ENCODE results near the gene SLC39A3.

Gene SLC39A3, protein sequence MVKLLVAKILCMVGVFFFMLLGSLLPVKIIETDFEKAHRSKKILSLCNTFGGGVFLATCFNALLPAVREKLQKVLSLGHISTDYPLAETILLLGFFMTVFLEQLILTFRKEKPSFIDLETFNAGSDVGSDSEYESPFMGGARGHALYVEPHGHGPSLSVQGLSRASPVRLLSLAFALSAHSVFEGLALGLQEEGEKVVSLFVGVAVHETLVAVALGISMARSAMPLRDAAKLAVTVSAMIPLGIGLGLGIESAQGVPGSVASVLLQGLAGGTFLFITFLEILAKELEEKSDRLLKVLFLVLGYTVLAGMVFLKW

DNA sequence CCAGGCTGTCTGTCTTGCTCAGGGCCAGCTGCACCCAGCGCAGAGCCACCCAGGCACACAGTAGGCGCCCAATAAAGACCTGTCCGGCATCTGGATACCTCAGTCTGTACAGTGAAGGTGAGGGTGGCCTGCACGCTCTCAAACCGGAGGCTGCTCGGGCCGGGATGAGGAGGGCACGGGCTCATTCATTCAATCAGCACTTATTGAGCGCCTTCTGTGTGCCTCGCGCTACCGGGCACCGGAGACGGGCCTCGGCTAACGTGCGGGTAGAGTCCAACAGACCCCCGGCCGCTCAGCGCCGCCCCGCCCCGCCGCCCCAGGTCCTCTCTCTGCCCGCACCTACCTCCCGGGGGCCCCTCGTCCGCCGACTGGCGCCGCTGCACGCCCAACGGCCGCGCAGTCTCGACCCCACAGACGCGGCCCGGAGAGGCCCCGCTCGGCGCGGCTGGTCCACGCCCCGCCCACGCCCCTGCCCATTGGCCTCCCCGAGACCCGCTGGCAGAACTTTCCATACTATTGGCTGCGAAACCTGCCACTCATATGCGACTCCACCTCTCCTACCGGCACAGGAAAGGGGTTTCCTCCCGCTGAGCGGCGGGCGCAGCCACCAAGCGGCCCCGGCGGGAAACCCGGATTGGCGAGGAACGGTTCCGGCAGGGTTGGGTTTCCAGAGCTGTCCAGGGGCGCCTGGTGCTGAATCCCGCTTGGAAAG is at the start of gene SLC39A3:
Gene SLC39A3 (minus strand): TSS at position 416 of the 712 bp plus-strand sequence. CDS start 2,760 bp downstream, outside the sequence.
- Mint-ChIP-seq H3K27me3 (peaks cover 24% of the 10 kb centered on the region), H3K36me3 (ENCODE audit: low read depth) (peaks cover 28% of the 10 kb centered on the region), H3K4me3 (peak within 1 kb of the TSS; percentile 80), H3K4me1 (ENCODE audit: low read depth) (peaks cover 29% of the 10 kb centered on the region), H3K27ac (peak within 1 kb of the TSS; percentile 61), H3K9me3 (no peaks in the 10 kb centered on the region)
- intact Hi-C loops (cut with micrococcal nuclease), result loop anchor here (1.0 kb wide), 2 partner anchors 10 to 46 kb away; partner anchors contain the start of gene THOP1

DNA sequence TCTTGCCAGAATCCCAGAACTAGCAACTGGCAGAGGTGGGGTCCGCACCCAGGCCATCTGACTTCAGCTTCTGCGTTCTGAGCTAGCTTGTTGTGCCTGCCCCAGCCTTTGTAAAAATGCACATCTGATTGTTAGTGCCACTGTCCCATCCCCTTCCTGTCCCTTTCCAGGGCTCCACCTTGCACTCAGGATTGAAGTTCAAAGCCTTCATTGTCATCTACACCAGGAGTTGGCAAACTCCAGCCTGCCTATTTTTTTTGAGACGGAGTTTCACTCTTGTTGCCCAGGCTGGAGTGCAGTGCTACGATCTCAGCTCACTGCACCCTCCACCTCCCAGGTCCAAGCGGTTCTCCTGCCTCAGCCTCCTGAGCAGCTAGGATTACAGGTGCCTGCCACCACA is 48.4 kb upstream of the SLC39A3 start:
- intact Hi-C loops (cut with micrococcal nuclease), result no loop called here
- Mint-ChIP-seq H3K36me3 (ENCODE audit: low read depth) (peaks cover 38% of the 10 kb centered on the region), H3K27me3 (no peaks in the 10 kb centered on the region), H3K27ac (no peak overlapping the region), H3K4me1 (ENCODE audit: low read depth) (peaks cover 34% of the 10 kb centered on the region), H3K4me3 (no peak overlapping the region), H3K9me3 (no peaks in the 10 kb centered on the region)

DNA sequence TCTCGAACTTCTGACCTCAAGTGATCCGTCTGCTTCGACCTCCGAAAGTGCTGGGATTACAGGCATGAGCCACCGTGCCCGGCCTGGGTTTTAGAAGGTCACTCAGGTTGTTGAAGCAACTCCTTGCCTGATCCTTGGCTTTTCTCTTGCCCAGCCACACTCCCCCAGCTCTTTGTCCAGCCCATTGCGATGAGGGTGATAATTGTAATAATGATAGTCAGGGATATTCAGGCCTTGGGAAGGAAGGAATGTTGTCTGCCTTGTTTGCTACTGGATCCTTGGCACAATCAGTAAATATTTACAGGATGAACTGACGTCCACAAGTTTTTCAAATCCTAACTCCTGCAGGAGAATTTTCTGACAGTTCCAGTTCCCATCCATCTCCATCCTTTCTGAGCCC is 47.3 kb upstream of the SLC39A3 start:
- H3K36me3 Mint-ChIP-seq (ENCODE audit: low read depth), result peaks cover 40% of the 10 kb centered on the region
- H3K4me1 Mint-ChIP-seq (ENCODE audit: low read depth), result peaks cover 40% of the 10 kb centered on the region
- intact Hi-C loops (cut with micrococcal nuclease), result no loop called here

DNA sequence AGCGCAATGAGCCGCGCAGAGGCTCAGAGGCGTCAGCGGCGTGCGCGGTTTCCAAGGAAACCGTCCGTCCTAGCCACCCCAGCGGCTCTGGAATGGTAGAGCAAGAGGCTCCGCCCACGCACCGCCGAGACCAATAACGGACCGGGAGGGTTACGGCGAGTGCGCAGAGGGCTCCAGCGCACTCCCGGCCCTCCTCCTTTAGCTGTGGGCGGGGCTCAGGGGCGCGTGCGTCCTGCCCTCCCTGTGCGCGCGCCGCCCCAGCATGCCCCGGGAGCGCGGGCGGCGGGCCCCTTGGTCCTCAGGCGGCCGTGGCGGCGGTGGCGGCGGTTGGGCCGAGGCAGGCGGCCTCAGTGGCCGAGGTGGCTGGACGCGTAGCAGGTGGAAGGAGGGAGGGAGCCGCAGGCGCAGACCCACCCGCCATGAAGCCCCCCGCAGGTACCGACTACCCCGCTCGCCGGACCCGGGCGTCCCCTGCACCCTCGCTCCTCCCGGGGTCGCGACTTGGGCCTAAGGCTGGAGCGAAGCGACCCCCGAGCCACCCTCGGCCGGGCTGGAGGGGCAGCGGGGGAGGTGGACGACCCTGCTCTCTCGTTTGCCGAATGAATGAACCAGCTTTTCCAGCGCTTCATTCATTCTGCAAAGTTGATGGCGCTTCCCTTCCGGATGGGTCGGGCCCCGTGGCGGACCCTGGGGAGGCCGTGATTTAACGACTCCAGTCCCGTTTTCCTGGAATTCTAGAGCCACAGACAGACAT is 45.6 kb upstream of the SLC39A3 start, which contains the start of gene THOP1:
Gene THOP1 (plus strand): TSS at position 260 of the 754 bp plus-strand sequence. CDS start 160 bp downstream, at position 420.
- Mint-ChIP-seq H3K4me3 (peak within 1 kb of the TSS; percentile 91), H3K9me3 (no peaks in the 10 kb centered on the region), H3K36me3 (ENCODE audit: low read depth) (peaks cover 28% of the 10 kb centered on the region), H3K27ac (peak within 1 kb of the TSS; percentile 74), H3K27me3 (no peaks in the 10 kb centered on the region), H3K4me1 (ENCODE audit: low read depth) (peaks cover 57% of the 10 kb centered on the region)
- intact Hi-C loops (cut with micrococcal nuclease), result loop anchor here (1.0 kb wide), 1 partner anchor 45 kb away; the partner anchor contains the start of gene SLC39A3

More for the DNA sequence above, 47.3 kb upstream of the SLC39A3 start:
- no peak overlapping the region for H3K27ac Mint-ChIP-seq
- no peaks in the 10 kb centered on the region for H3K27me3 Mint-ChIP-seq
- no peak overlapping the region for H3K4me3 Mint-ChIP-seq
- no peaks in the 10 kb centered on the region for H3K9me3 Mint-ChIP-seq

DNA sequence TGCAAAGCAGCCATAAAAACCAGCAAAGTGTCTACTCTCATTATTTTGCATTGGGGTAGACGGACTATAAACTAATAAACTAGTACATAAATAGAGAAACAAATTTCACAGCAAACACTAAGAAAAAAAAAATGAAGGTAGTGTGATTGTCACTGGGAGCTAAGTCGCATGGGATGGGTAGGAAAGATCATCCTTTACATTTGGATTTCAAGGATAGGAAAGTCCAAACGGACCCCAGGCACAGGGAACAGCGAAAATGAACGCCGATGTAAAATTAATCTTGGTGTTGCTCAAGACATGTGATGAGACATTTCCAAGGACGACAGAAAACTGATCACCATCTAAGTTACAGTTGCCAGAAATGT is 43.9 kb upstream of the SLC39A3 start:
- H3K36me3 Mint-ChIP-seq (ENCODE audit: low read depth), result peaks cover 27% of the 10 kb centered on the region
- intact Hi-C loops (cut with micrococcal nuclease), result loop anchor here (1.0 kb wide), 1 partner anchor 8 kb away; no protein-coding TSS in a partner anchor
- peak overlapping the region; percentile 90 for H3K4me3 Mint-ChIP-seq
- H3K9me3 Mint-ChIP-seq, result no peaks in the 10 kb centered on the region
- no peaks in the 10 kb centered on the region for H3K27me3 Mint-ChIP-seq
- H3K27ac Mint-ChIP-seq, result peak overlapping the region; percentile 90
- peaks cover 56% of the 10 kb centered on the region for H3K4me1 Mint-ChIP-seq (ENCODE audit: low read depth)

DNA sequence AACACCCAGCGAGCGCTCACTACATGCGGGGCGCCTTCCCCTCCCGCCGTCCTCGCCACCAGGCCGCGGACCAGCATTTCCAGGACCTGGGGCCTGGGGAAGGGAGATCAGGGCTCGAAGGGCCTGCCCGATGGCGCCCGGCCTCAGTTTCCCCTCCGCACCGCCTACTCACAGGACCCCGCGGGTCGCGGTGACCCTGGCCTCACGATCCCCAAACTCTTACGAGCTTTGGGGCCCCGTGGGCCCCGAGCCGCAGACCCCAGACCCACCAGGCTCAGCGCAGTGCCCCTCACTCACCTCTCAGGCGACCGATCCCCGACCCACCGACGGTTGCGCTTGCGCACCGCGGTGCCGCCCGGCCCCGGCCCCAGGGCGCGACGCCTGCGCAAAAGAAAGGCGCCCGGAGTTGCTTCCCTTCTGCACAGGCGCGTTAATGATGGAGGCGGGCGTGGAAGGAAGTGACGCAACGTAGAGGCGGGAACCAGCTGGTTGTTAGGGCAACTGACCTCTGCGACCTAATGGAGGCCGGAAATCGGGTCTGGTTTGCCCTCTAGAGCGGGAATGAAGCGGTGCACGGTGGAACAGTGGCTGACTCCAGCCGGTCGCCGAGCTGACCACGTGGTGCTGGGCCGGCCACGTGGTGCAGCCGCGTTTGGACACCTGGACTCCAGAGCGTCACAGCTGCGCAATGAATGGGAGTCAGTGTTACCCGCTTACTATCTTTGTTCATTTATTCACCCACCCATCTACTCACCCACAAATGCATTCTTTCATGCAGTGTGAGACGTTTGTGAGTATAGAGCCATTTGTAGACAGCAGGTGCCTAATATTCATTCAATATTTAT is 43.3 kb upstream of the SLC39A3 start, which contains the start of gene SGTA:
Gene SGTA (minus strand): TSS at position 338 of the 845 bp plus-strand sequence. CDS start 14,205 bp downstream, outside the sequence.
- peak within 1 kb of the TSS; percentile 90 for H3K4me3 Mint-ChIP-seq
- no peaks in the 10 kb centered on the region for H3K9me3 Mint-ChIP-seq
- H3K4me1 Mint-ChIP-seq (ENCODE audit: low read depth), result peaks cover 56% of the 10 kb centered on the region
- H3K36me3 Mint-ChIP-seq (ENCODE audit: low read depth), result peaks cover 33% of the 10 kb centered on the region
- no peaks in the 10 kb centered on the region for H3K27me3 Mint-ChIP-seq
- peak within 1 kb of the TSS; percentile 90 for H3K27ac Mint-ChIP-seq
- intact Hi-C loops (cut with micrococcal nuclease), result loop anchor here (1.0 kb wide), 1 partner anchor 8 kb away; no protein-coding TSS in a partner anchor

DNA sequence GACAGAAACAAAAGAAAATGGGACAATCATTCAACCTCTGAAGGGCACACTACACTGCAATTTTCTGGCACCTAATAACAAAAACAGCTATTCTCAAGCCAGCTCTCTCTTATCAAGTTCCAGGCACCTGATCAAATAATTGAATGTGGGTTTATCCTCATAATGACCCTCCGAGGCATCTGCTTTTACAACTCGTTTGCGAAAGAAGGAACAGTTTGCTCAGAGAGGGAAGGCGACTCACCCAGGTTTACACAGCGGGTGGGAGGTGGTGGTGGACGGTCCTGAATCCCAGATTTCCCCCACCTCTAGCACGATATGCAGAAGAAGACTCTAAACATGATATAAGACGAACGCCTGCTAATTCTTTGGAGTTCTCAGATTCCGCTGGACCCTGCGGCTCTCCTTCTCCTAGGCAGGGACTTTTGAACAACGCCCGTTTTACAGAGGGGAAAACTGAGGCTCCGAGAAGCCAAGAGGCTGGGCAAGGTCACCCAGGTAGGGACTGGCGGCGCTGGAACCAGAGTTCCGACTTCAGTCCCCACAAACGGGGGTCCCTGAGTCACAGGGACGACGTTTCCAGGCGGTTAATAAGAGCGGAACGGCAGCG is 42.6 kb upstream of the SLC39A3 start:
- Mint-ChIP-seq H3K36me3 (ENCODE audit: low read depth) (peaks cover 40% of the 10 kb centered on the region), H3K4me3 (peak overlapping the region; percentile 90), H3K4me1 (ENCODE audit: low read depth) (peaks cover 56% of the 10 kb centered on the region), H3K27ac (peak overlapping the region; percentile 90), H3K27me3 (no peaks in the 10 kb centered on the region), H3K9me3 (no peaks in the 10 kb centered on the region)
- intact Hi-C loops (cut with micrococcal nuclease), result no loop called here

DNA sequence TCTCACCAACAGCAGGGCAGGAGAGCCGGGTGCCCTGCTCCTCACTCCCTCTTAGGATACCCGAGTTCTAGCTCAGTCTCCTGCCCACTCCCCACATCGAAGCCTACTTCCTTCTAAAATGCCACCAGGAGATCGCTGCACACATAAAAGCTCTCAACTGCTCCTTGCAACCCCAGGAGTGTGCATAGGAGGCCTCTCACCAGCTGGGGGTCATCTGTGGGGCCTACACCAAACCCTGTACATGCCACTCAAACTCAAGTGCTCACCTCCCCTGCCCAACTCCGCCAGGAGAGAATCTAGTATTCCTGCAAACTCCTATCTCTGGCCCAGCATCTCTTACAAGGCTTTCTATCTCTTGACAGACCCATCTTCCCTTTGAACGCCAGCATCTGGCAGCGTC is 40.5 kb upstream of the SLC39A3 start:
- Mint-ChIP-seq H3K36me3 (ENCODE audit: low read depth) (peaks cover 47% of the 10 kb centered on the region), H3K9me3 (no peaks in the 10 kb centered on the region), H3K27ac (peak overlapping the region; percentile 24), H3K4me3 (no peak overlapping the region), H3K27me3 (no peaks in the 10 kb centered on the region), H3K4me1 (ENCODE audit: low read depth) (peaks cover 63% of the 10 kb centered on the region)
- intact Hi-C loops (cut with micrococcal nuclease), result no loop called here

DNA sequence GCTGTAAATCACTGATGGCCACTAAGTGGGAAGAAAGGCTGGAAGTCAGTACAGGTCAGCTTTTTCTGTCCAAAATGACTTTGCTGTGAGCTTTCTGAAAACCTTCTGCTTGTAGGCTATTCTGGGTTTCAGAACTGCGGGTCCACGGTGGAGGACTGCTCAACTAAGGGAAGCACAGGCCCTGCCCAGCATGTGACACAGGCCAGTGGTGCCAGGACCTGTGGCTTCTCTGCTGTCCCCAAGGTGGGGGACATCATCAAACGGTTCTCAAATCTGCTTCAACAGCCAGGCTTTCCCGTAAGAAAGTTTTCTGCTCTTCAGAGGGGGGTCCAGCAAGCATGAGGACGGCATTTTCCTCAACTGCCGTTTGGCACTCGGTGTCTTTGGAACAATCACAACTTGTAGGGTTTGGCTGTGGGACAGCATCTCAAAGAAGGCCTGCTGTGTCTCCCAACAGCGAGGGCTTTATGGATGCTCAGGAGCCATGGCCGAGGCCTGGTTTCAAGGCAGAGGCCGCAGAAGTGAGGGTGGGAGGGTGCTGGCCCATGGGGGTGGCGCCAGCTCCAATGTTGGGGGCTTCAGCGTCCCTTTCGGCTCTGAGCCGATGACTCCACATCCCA is 39.4 kb upstream of the SLC39A3 start:
- peaks cover 70% of the 10 kb centered on the region for H3K4me1 Mint-ChIP-seq (ENCODE audit: low read depth)
- H3K27me3 Mint-ChIP-seq, result no peaks in the 10 kb centered on the region
- no peak overlapping the region for H3K27ac Mint-ChIP-seq
- intact Hi-C loops (cut with micrococcal nuclease), result no loop called here
- H3K36me3 Mint-ChIP-seq (ENCODE audit: low read depth), result peaks cover 53% of the 10 kb centered on the region
- no peak overlapping the region for H3K4me3 Mint-ChIP-seq
- H3K9me3 Mint-ChIP-seq, result no peaks in the 10 kb centered on the region

DNA sequence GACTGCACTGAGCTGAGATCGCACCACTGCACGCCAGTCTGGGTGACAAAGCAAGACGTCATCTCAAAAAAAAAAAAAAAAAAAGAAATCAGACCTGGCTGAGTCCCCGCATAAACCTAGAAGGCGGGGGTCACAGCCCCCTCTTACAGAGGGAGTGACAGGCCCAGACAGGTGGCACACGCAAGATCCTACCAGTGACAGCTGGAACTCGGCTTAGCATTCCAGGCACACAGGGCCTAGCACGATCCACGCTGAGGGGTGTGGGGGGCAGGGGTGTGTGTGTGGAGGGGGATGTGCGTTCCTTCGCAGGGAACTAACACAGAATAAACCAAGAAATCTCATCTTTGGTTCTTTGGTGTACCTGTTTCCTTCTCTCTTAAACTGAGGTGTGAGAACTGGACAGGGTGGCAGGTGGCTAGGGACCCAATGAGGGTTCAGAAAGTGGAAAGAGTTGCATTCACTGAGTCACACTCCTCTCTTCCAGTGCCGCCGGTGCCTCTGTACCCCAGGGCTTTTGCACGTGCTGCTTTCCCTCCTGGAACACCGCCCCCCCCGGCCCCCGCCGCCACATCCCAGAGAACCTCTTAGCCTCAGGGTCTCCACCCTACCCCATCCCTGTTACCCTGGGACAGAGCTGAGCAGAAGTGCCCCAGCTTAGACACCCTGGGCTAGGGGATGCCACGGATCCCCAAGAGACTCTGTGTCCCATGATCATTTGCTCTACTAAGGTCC is 38.3 kb upstream of the SLC39A3 start:
- Mint-ChIP-seq H3K4me3 (no peak overlapping the region), H3K27me3 (no peaks in the 10 kb centered on the region), H3K27ac (peak overlapping the region; percentile 93), H3K4me1 (ENCODE audit: low read depth) (peaks cover 68% of the 10 kb centered on the region), H3K9me3 (no peaks in the 10 kb centered on the region), H3K36me3 (ENCODE audit: low read depth) (peaks cover 58% of the 10 kb centered on the region)
- intact Hi-C loops (cut with micrococcal nuclease), result no loop called here

DNA sequence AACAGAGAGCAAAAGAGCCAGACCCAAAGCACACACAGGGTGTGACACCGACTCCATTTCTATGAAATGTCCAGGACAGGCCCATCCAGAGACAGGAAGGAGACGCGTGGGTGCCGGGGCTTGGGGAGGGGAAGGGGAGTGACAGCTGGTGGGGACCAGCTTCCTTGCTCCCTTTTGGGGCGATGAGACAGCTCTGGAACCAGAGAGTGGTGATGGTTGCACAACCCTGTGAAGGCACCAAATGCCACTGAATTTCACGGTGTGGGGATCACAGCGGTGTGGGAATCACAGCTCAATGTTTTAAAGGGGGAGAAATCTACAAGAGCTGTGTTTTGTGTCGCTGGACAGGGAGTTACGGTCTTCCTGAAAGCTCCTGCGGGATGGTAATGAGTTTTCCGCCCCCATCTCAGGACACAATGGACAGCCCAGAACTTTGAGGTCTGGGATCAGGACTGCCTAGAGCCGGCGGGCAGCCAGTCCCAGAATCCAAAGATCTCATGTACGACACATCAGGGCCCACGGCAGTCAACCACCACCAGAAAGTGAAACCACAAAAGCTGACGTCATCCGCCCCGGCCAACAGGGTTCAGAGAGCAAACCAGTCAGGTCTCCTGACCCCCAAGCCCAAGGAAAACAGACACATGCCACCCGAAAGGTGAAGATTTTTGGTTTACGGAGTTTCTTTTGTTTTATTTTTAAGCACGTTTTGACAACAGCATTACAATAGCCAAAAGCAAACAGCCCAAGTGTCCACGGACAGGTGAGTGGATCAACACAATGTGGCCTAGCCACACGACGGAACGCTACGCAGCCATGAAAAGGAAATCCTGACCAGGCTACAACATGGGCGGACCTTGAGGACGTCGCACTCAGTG is 36.0 kb upstream of the SLC39A3 start:
- Mint-ChIP-seq H3K4me3 (peak overlapping the region; percentile 74), H3K4me1 (ENCODE audit: low read depth) (peaks cover 70% of the 10 kb centered on the region), H3K27ac (peak overlapping the region; percentile 93), H3K36me3 (ENCODE audit: low read depth) (peaks cover 63% of the 10 kb centered on the region), H3K27me3 (no peaks in the 10 kb centered on the region), H3K9me3 (no peaks in the 10 kb centered on the region)
- intact Hi-C loops (cut with micrococcal nuclease), result loop anchor here (1.0 kb wide), 1 partner anchor 8 kb away; the partner anchor contains the start of gene SGTA
